K562 (cell line): ENCODE measurements around the gene TRUB1. TPM values are rescaled to one million over a fixed set of nuclear protein-coding genes. Genes with fewer than 3 reads are reported as not detected.

Experiments used
- CTCF ChIP-seq, 3 experiments: IDR thresholded peaks in 2 of 3; conservative IDR thresholded peaks in 1 of 3; 2 replicates each; pipeline ENCODE4 v1.5.1; 2011 to 2012; ENCODE audit warnings: low read length in 3 of 3, mild to moderate bottlenecking in 3 of 3, control low read depth in 2 of 3, improper control_type of control experiment in 1 of 3, inconsistent platforms in 1 of 3, low read depth in 1 of 3, mixed read lengths in 1 of 3, moderate library complexity in 1 of 3; ENCODE audit not compliant: insufficient read depth in 2 of 3
- HEY1 ChIP-seq: fragments of 250-450 bp; sonication (Bioruptor Pico); IDR thresholded peaks from 2 replicates; pipeline ENCODE4 v1.5.0; 2020; ENCODE audit warnings: mild to moderate bottlenecking, moderate library complexity, borderline replicate concordance
- RBFOX2 ChIP-seq: fragments of 200-400 bp; formaldehyde crosslinking; IDR thresholded peaks from 2 replicates; pipeline ENCODE4 v1.6.1; 2017; ENCODE audit warnings: low read depth, mild to moderate bottlenecking, low read length, moderate library complexity
- RFX5 ChIP-seq: IDR thresholded peaks from 2 replicates; pipeline ENCODE4 v1.6.1; 2011; ENCODE audit warnings: low read depth, mild to moderate bottlenecking, improper control_type of control experiment, low read length
- SAFB ChIP-seq: fragments of 200-400 bp; formaldehyde crosslinking; IDR thresholded peaks from 2 replicates; pipeline ENCODE4 v1.6.1; 2017; ENCODE audit warnings: low read depth, low read length, borderline replicate concordance
- polyA plus RNA-seq, 8 experiments: library from polyadenylated mRNA; depleted of rRNA in 4 of 8; stranded (reverse) in 5 of 8; unstranded in 3 of 8; fragments of >200 nt; fragmentation: Nextera tagmentation in 2 of 8; fragmentation: Illumina TruSeq in 1 of 8; extraction: Ambion mirVana in 2 of 8; extraction: Trizol in 1 of 8; gene quantifications; 2 replicates each; pipeline versions ENCODE4 v1.2.1 to v1.2.3, GENCODE V29; 2011 to 2014; ENCODE audit warnings: inconsistent platforms in 1 of 8, missing spikeins in 1 of 8
- total RNA-seq, 7 experiments: library from RNA; depleted of rRNA in 6 of 7; stranded (reverse); fragments of >200 nt in 6 of 7; fragmentation: Illumina TruSeq in 2 of 7; extraction: Trizol in 2 of 7; gene quantifications; 2 replicates each; pipeline versions ENCODE4 v1.2.1 to v1.2.3, GENCODE V29; 2011 to 2021; ENCODE audit warnings: low replicate concordance in 1 of 7
- TF ChIP-seq, protein P1 (sequence below), 3 experiments: fragments of 200-800 bp in 1 of 3; fragments of 250-450 bp in 1 of 3; fragments of 450-650 bp in 1 of 3; sonication (Bioruptor Pico) in 1 of 3; sonication (Bioruptor generic) in 1 of 3; formaldehyde crosslinking in 1 of 3; IDR thresholded peaks; 2 replicates each; pipeline versions ENCODE4 v1.6.1 to v1.8.0; 2016 to 2022; ENCODE audit warnings: mild to moderate bottlenecking in 2 of 3, missing genetic modification characterization in 2 of 3, missing compliant biosample characterization in 1 of 3, moderate library complexity in 1 of 3

TRUB1 gene
- total and polyA plus RNA-seq, 9 of the 15 experiments (the other 6 are each of a cell fraction or from before 2014, with no cell fraction given): 4.6 to 16.5 (median 11.5) TPM

GRCh38 chr10:115026056-115026745 lies 88.2 kb downstream of the TRUB1 start (continued):
- TF ChIP-seq, protein P1, sequence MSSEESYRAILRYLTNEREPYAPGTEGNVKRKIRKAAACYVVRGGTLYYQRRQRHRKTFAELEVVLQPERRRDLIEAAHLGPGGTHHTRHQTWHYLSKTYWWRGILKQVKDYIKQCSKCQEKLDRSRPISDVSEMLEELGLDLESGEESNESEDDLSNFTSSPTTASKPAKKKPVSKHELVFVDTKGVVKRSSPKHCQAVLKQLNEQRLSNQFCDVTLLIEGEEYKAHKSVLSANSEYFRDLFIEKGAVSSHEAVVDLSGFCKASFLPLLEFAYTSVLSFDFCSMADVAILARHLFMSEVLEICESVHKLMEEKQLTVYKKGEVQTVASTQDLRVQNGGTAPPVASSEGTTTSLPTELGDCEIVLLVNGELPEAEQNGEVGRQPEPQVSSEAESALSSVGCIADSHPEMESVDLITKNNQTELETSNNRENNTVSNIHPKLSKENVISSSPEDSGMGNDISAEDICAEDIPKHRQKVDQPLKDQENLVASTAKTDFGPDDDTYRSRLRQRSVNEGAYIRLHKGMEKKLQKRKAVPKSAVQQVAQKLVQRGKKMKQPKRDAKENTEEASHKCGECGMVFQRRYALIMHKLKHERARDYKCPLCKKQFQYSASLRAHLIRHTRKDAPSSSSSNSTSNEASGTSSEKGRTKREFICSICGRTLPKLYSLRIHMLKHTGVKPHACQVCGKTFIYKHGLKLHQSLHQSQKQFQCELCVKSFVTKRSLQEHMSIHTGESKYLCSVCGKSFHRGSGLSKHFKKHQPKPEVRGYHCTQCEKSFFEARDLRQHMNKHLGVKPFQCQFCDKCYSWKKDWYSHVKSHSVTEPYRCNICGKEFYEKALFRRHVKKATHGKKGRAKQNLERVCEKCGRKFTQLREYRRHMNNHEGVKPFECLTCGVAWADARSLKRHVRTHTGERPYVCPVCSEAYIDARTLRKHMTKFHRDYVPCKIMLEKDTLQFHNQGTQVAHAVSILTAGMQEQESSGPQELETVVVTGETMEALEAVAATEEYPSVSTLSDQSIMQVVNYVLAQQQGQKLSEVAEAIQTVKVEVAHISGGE (CRISPR knock-in tag; IDR thresholded peaks at IDR 0.05): no peak
- no peak for TF ChIP-seq RBFOX2
- TF ChIP-seq RFX5: peak; percentile 69; the same call in 1 of the 2 replicates
- TF ChIP-seq CTCF (IDR thresholded peaks at IDR 0.05 in 2 of 3, conservative IDR thresholded peaks at IDR 0.05 in 1 of 3; ENCODE audit: insufficient read depth in 2 of 3, low read depth in 1 of 3, low read length in 3 of 3): peak in 1 of 3 experiments; percentile 8; a peak in 1 of 6 replicates
- no peak for TF ChIP-seq HEY1 (CRISPR knock-in tag)
- TF ChIP-seq SAFB: no peak
- TF ChIP-seq, all 486 proteins: peak for 2
